Esophagus squamous epithelium (tissue), 5 donors: ENCODE results near the gene ANO6. TPM values are rescaled to one million over a fixed set of nuclear protein-coding genes. Genes with fewer than 3 reads are reported as not detected.

Experiments
- DNase-seq: peaks from one replicate; lab custom pipeline; 2025; lab: John Stamatoyannopoulos, UW
- H3K27ac ChIP-seq, 4 donors: fragments of 200-600 bp; sonication (generic); one replicate each; pipeline ENCODE4 v1.5.1; 2016 to 2019; ENCODE audit warnings: mild to moderate bottlenecking in 1 of 4
- H3K27me3 ChIP-seq, 4 donors: fragments of 200-600 bp; sonication (generic); 1 replicate in 3 of 4; 2 replicates in 1 of 4; pipeline versions ENCODE4 v1.5.1 to v1.6.0; 2017 to 2021; ENCODE audit warnings: antibody characterized with exemption in 1 of 4
- H3K36me3 ChIP-seq, 3 donors: fragments of 200-600 bp; sonication (generic); one replicate each; pipeline ENCODE4 v1.5.1; 2016 to 2019
- H3K4me1 ChIP-seq, 3 donors: fragments of 200-600 bp; sonication (generic); one replicate each; pipeline ENCODE4 v1.5.1; 2017 to 2019
- H3K4me3 ChIP-seq, 4 donors: fragments of 200-600 bp; sonication (generic); 1 replicate in 3 of 4; 2 replicates in 1 of 4; pipeline ENCODE4 v1.5.1; 2016 to 2019; ENCODE audit warnings: mild to moderate bottlenecking in 2 of 4, moderate library complexity in 1 of 4
- H3K9me3 ChIP-seq, 3 donors: fragments of 200-600 bp; sonication (generic); one replicate each; pipeline ENCODE4 v1.5.1; 2016 to 2019
- CTCF ChIP-seq, 6 experiments: fragments of 450-650 bp in 4 of 6; fragments of 200-600 bp in 2 of 6; sonication (generic) in 2 of 6; IDR thresholded peaks; one replicate each; pipeline ENCODE4 v1.5.1; 2016 to 2019; ENCODE audit warnings: antibody characterized with exemption in 6 of 6, mild to moderate bottlenecking in 4 of 6, moderate library complexity in 4 of 6
- POLR2A ChIP-seq, 4 donors: fragments of 450-650 bp; IDR thresholded peaks; one replicate each; pipeline ENCODE4 v1.6.1; 2017; ENCODE audit warnings: antibody characterized with exemption in 4 of 4, mild to moderate bottlenecking in 4 of 4, moderate library complexity in 3 of 4
- WGBS, 2 donors: methylation state at CpG; one replicate each; pipeline ENCODE4 v1.1.5; 2018; 5-methylcytosine and 5-hydroxymethylcytosine counted together
- intact Hi-C: fragments of 100-400 bp; cut with DNase I; formaldehyde crosslinking; loops from one replicate; pipeline ENCODE4 v1.15.0; 2022
- total RNA-seq, 4 donors: library from RNA; depleted of rRNA; stranded (reverse); fragments of >200 nt; gene quantifications; one replicate each; pipeline ENCODE4 v1.1.0, GENCODE V29; 2016
- donor health status: DM: yes; HTN: yes; CAD: no.

The ANO6 gene
- total RNA-seq, 4 donors from 2014 or later, result 13.0 to 40.8 (median 25.1) TPM

DNA sequence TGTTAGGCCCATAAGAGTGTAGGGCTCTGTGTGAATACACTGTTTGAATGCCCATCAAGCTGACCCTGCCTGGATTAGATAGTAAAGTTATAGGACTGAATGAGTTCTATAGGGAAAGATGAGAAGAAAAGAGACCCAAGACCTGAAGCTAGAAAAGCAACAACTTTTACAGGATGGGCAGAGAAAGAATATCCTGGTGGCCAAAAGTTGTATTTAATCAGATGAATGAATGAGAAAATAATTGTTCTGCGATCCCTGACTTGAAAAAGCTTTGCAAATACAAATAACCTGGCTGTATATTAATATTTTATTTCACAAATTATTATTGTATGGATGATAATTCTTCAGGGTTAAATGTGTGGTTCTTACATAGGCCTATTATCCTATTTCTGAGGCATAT, 2.8 kb upstream of the ANO6 start:
- H3K36me3 ChIP-seq, result no peaks in the 10 kb centered on the region
- TF ChIP-seq CTCF (IDR thresholded peaks at IDR 0.05) (no peak), POLR2A (IDR thresholded peaks at IDR 0.05) (no peak)
- no peaks in the 10 kb centered on the region for H3K9me3 ChIP-seq
- no peaks in the 10 kb centered on the region for H3K27me3 ChIP-seq
- no peak overlapping the region for H3K4me3 ChIP-seq
- H3K4me1 ChIP-seq, result peaks cover 0 to 23% (median 0%) of the 10 kb centered on the region in 3 donors
- no peak for DNase-seq
- 83 to 100% methylated on average over 1 of the region's 1 CpG for WGBS, 2 donors
- H3K27ac ChIP-seq, result no peak overlapping the region
- intact Hi-C loops, result no loop called here

GRCh38 chr12:45214071-45214470, 1.8 kb upstream of the ANO6 start:
- H3K9me3 ChIP-seq, result no peaks in the 10 kb centered on the region
- no peaks in the 10 kb centered on the region for H3K27me3 ChIP-seq
- H3K4me1 ChIP-seq, result peaks cover 0 to 33% (median 0%) of the 10 kb centered on the region in 3 donors
- H3K4me3 ChIP-seq, result no peak overlapping the region
- no peaks in the 10 kb centered on the region for H3K36me3 ChIP-seq
- DNase-seq, result no peak
- no peak overlapping the region for H3K27ac ChIP-seq
- TF ChIP-seq CTCF (IDR thresholded peaks at IDR 0.05) (no peak), POLR2A (IDR thresholded peaks at IDR 0.05) (no peak)
- intact Hi-C loops, result no loop called here

GRCh38 chr12:45214749-45215418, 1.0 kb upstream of the ANO6 start:
- no peak for TF ChIP-seq POLR2A (IDR thresholded peaks at IDR 0.05)
- TF ChIP-seq CTCF (IDR thresholded peaks at IDR 0.05), result peak in 1 of 6 experiments; percentile 10
- Histone ChIP-seq H3K4me3 (peak overlapping the region; percentile 78 to 94 (median 86)), H3K27ac (peak overlapping the region; percentile 87 to 99 (median 96)), H3K36me3 (no peaks in the 10 kb centered on the region), H3K9me3 (no peaks in the 10 kb centered on the region), H3K4me1 (peaks cover 0 to 41% (median 4%) of the 10 kb centered on the region in 3 donors), H3K27me3 (no peaks in the 10 kb centered on the region)
- intact Hi-C loops, result no loop called here
- DNase-seq, result no peak
- WGBS, 2 donors, result 20 to 23% methylated on average over 11 of the region's 11 CpGs

- intact Hi-C loops, result no loop called here
- TF ChIP-seq CTCF (IDR thresholded peaks at IDR 0.05) (peak in 4 of 6 experiments; percentile 28 to 57 (median 36)), POLR2A (IDR thresholded peaks at IDR 0.05) (no peak)
- Histone ChIP-seq H3K9me3 (no peaks in the 10 kb centered on the region), H3K27ac (peak overlapping the region; percentile 87 to 99 (median 96)), H3K36me3 (no peaks in the 10 kb centered on the region), H3K4me3 (peak overlapping the region; percentile 78 to 94 (median 86)), H3K4me1 (peaks cover 0 to 56% (median 7%) of the 10 kb centered on the region in 3 donors), H3K27me3 (no peaks in the 10 kb centered on the region)
- WGBS, 2 donors, result 0 to 1% methylated on average over 25 to 35 of the region's 70 CpGs
- no peak for DNase-seq
Observed at GRCh38 chr12:45216230-45216982, 511 bp downstream of the ANO6 start.

- Histone ChIP-seq H3K4me3 (peak overlapping the region; percentile 78 to 94 (median 86)), H3K4me1 (peaks cover 0 to 57% (median 7%) of the 10 kb centered on the region in 3 donors), H3K36me3 (no peaks in the 10 kb centered on the region), H3K27me3 (no peaks in the 10 kb centered on the region), H3K9me3 (no peaks in the 10 kb centered on the region), H3K27ac (peak overlapping the region; percentile 87 to 99 (median 96))
- TF ChIP-seq POLR2A (IDR thresholded peaks at IDR 0.05), result no peak
- peak in 1 of 6 experiments; percentile 1 for TF ChIP-seq CTCF (IDR thresholded peaks at IDR 0.05)
- intact Hi-C loops, result no loop called here
- 5 to 6% methylated on average over 9 of the region's 9 CpGs for WGBS, 2 donors
- no peak for DNase-seq
Observed at GRCh38 chr12:45216983-45217485, 1.1 kb downstream of the ANO6 start.
